ENCODE data around the gene SPATA12.

The SPATA12 gene

DNA sequence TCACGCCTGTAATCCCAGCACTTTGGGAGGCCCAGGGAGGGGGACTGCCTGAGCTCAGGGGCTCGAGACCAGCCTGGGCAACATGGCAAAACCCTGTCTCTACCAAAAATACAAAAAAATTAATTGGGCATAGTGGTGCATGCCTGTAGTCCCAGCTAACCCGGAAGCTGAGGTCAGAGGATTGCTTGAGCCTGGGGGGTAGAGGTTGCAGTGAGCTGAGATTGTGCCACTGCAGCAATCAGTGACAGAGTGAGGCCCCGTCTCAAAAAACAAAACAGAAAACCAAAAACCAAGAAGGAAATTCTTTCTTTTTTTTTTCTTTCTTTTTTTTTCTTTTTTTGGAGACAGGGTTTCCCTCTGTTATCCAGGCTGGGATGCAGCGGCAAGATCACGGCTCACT lies 3.5 kb downstream of the SPATA12 start:
- TF ChIP-seq, protein P1, sequence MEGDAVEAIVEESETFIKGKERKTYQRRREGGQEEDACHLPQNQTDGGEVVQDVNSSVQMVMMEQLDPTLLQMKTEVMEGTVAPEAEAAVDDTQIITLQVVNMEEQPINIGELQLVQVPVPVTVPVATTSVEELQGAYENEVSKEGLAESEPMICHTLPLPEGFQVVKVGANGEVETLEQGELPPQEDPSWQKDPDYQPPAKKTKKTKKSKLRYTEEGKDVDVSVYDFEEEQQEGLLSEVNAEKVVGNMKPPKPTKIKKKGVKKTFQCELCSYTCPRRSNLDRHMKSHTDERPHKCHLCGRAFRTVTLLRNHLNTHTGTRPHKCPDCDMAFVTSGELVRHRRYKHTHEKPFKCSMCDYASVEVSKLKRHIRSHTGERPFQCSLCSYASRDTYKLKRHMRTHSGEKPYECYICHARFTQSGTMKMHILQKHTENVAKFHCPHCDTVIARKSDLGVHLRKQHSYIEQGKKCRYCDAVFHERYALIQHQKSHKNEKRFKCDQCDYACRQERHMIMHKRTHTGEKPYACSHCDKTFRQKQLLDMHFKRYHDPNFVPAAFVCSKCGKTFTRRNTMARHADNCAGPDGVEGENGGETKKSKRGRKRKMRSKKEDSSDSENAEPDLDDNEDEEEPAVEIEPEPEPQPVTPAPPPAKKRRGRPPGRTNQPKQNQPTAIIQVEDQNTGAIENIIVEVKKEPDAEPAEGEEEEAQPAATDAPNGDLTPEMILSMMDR (IDR thresholded peaks at IDR 0.05; ENCODE audit: unreplicated experiment in 3 of 3): no peak
- Mint-ChIP-seq H3K36me3 (ENCODE audit: low read depth) (no peaks in the 10 kb centered on the region), H3K27me3 (ENCODE audit: low read depth) (no peaks in the 10 kb centered on the region), H3K27ac (no peak overlapping the region), H3K9me3 (no peaks in the 10 kb centered on the region), H3K4me1 (peaks cover 43% of the 10 kb centered on the region), H3K4me3 (no peak overlapping the region)

DNA sequence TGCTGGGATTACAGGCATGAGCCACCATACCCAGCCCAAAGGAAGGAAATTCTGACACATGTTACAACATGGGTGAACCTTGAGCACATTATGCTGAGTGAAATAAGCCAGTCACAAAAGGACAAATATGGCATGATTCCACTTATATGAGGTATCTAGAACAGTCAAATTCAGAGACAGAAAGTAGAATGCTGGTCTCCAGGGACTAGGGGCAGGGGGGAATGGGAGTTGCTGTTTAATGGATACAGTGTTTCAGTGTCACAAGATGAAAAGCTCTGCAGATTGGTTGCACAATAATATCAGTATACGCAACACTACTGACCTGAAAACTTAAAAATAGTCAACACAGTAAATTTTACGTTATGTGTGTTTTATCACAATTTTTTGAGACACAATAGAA lies 4.1 kb downstream of the SPATA12 start:
- Mint-ChIP-seq H3K4me1 (peaks cover 49% of the 10 kb centered on the region), H3K9me3 (no peaks in the 10 kb centered on the region), H3K4me3 (no peak overlapping the region), H3K27me3 (ENCODE audit: low read depth) (no peaks in the 10 kb centered on the region), H3K36me3 (ENCODE audit: low read depth) (no peaks in the 10 kb centered on the region), H3K27ac (peak overlapping the region in 1 of 3 experiments; percentile 20)
- TF ChIP-seq, protein P1 (IDR thresholded peaks at IDR 0.05; ENCODE audit: unreplicated experiment in 3 of 3): no peak

DNA sequence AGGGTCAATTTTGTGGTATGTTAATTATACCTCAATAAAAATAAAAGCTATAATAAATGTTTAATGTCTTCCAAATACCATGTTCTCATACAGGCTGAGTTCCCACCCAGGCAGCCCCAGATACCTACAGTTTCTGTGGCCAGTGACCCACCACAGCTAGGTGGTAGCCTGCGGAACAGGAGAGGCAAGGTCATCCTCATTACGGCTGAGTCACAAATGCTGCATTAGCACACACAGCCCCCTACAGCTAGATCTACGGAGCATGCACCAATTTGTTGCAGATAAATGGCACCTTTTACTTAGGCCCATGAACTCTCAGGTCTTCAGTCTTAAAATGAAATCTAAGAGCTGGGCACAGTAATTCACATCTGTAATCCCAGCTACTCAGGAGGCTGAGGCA lies 5.1 kb downstream of the SPATA12 start:
- TF ChIP-seq, protein P1 (IDR thresholded peaks at IDR 0.05; ENCODE audit: unreplicated experiment in 3 of 3): no peak
- no peaks in the 10 kb centered on the region for H3K27me3 Mint-ChIP-seq (ENCODE audit: low read depth)
- no peak overlapping the region for H3K27ac Mint-ChIP-seq
- H3K4me1 Mint-ChIP-seq: peaks cover 53% of the 10 kb centered on the region
- H3K4me3 Mint-ChIP-seq: no peak overlapping the region
- no peaks in the 10 kb centered on the region for H3K9me3 Mint-ChIP-seq
- H3K36me3 Mint-ChIP-seq (ENCODE audit: low read depth): no peaks in the 10 kb centered on the region

DNA sequence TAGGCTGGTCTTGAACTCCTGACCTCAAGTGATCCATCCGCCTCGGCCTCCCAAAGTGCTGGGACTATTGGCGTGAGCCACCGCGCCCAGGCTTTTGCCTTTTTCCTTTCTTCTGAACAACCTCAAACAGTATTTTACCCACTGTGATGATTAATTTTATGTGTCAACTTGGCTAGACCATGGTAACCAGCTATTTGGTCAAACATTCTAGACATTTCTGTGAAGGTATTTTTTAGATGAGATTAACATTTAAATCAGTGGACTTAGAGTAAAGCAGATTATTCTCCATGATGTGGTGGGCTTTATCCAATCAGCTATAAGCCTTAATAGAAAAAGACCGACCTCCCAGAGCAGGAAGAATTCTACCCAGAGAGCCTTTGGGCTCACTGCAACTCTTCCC lies 6.0 kb downstream of the SPATA12 start:
- Mint-ChIP-seq H3K4me1 (peaks cover 50% of the 10 kb centered on the region), H3K9me3 (peaks cover 3% of the 10 kb centered on the region), H3K36me3 (ENCODE audit: low read depth) (peaks cover 3% of the 10 kb centered on the region), H3K4me3 (no peak overlapping the region), H3K27ac (no peak overlapping the region), H3K27me3 (ENCODE audit: low read depth) (no peaks in the 10 kb centered on the region)
- TF ChIP-seq, protein P1 (IDR thresholded peaks at IDR 0.05; ENCODE audit: unreplicated experiment in 3 of 3): no peak

DNA sequence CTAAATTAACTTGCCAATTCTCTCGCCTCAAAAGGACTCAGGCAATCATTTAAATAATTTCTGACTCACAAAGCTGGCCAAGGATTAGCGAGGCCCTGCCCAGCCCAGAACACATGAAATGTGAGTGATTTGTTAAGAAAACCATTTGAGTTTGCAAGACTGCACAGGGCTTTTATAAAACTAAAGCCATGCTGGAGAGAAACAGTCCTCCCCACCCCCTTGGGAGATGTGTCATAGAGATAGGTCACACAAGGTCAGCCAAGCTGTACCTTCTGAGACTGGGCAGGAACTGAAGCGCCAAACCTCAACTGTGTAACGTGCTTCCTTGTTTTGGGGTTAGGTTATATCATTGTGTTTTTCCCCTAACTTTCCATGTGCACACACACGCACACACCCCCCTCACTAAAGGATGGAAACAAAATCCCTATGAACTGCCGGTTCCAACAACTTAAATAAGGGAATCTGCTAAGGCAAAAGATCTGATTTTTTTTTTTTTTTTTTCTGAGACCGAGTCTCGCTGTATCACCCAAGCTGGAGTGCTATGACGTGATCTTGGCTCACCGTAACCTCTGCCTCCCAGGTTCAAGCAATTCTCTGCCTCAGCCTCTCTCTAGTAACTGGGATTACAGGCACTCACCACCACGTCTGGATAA lies 8.1 kb downstream of the SPATA12 start:
- peaks cover 3% of the 10 kb centered on the region for H3K9me3 Mint-ChIP-seq
- H3K4me3 Mint-ChIP-seq: peak overlapping the region in 1 of 3 experiments; percentile 5
- peak overlapping the region; percentile 80 to 96 (median 94) for H3K27ac Mint-ChIP-seq
- no peaks in the 10 kb centered on the region for H3K27me3 Mint-ChIP-seq (ENCODE audit: low read depth)
- H3K4me1 Mint-ChIP-seq: peaks cover 33% of the 10 kb centered on the region
- TF ChIP-seq, protein P1 (IDR thresholded peaks at IDR 0.05; ENCODE audit: unreplicated experiment in 3 of 3): no peak
- peaks cover 12% of the 10 kb centered on the region for H3K36me3 Mint-ChIP-seq (ENCODE audit: low read depth)

DNA sequence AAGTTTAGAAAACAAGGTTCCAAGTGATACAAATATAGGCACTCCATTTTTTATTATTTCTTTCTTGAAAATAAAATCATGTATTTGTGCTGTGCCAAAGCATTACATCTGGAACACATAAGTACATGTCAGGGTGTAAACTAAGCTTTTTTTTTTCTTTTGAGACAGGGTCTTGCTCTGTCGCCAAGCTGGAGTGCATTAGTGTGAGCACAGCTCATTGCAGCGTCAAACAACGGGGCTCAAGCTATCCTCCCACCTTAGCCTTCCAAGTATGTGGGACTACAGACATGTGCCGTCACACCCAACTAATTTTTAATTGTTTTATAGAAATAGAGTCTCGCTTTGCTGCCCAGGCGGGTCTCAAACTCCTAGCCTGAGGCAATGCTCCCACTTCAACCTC lies 9.0 kb downstream of the SPATA12 start:
- H3K27me3 Mint-ChIP-seq (ENCODE audit: low read depth): no peaks in the 10 kb centered on the region
- peaks cover 31% of the 10 kb centered on the region for H3K4me1 Mint-ChIP-seq
- TF ChIP-seq, protein P1 (IDR thresholded peaks at IDR 0.05; ENCODE audit: unreplicated experiment in 3 of 3): no peak
- H3K9me3 Mint-ChIP-seq: peaks cover 3% of the 10 kb centered on the region
- peak overlapping the region; percentile 80 to 96 (median 94) for H3K27ac Mint-ChIP-seq
- peaks cover 16% of the 10 kb centered on the region for H3K36me3 Mint-ChIP-seq (ENCODE audit: low read depth)
- no peak overlapping the region for H3K4me3 Mint-ChIP-seq
